GM19395 (cell line): ENCODE data around the gene IL12RB2.
A peak's percentile ranks its signal among the peaks of the same experiment; 100 is the strongest.
"Not testable (repeated sequence)": the region's sequence is repeated elsewhere in the genome, so short reads cannot be mapped to it uniquely, and the experiment has no call there.

Experiments used
- ATAC-seq: cut with Tn5 transposase; IDR thresholded peaks from one replicate; pipeline ENCODE4 v1.9.1; 2021; ENCODE audit warnings: mild to moderate bottlenecking, moderate library complexity; ENCODE audit not compliant: unreplicated experiment

IL12RB2 gene

GRCh38 chr1:67429528-67430357, 122.1 kb downstream of the IL12RB2 start:
- ATAC-seq = peak; percentile 2

- ATAC-seq = peak; percentile 86
These were observed 122.9 kb downstream of the IL12RB2 start, which contains the start of gene SERBP1 for GRCh38 chr1:67430358-67431155. SERBP1 (minus strand) TSS chr1:67430402; CDS start chr1:67430300, 102 bp downstream.

GRCh38 chr1:67431156-67431765, 123.6 kb downstream of the IL12RB2 start:
- ATAC-seq = no peak

GRCh38 chr1:67431869-67432578, 124.4 kb downstream of the IL12RB2 start:
- no peak for ATAC-seq

- no peak for ATAC-seq
These were observed 125.1 kb downstream of the IL12RB2 start for GRCh38 chr1:67432745-67433144.

- no peak for ATAC-seq
These were observed 126.2 kb downstream of the IL12RB2 start for GRCh38 chr1:67433837-67434236.

GRCh38 chr1:67434491-67434890, 126.8 kb downstream of the IL12RB2 start:
- no peak for ATAC-seq

- ATAC-seq = no peak
These were observed 128.9 kb downstream of the IL12RB2 start for GRCh38 chr1:67436511-67437055.

GRCh38 chr1:67437961-67438360, 130.3 kb downstream of the IL12RB2 start:
- no peak for ATAC-seq

- ATAC-seq = no peak
These were observed 131.8 kb downstream of the IL12RB2 start for GRCh38 chr1:67439277-67440029.

- ATAC-seq = no peak
These were observed 132.7 kb downstream of the IL12RB2 start for GRCh38 chr1:67440339-67440738.

- ATAC-seq = no peak
These were observed 133.5 kb downstream of the IL12RB2 start for GRCh38 chr1:67441183-67441582.

GRCh38 chr1:67441739-67442281, 134.1 kb downstream of the IL12RB2 start:
- ATAC-seq = peak; percentile 48

GRCh38 chr1:67446014-67446413, 138.3 kb downstream of the IL12RB2 start:
- ATAC-seq = not testable (repeated sequence)
